ENCODE results near the gene IL27RA.
"Not testable (repeated sequence)": the region's sequence is repeated elsewhere in the genome, so short reads cannot be mapped to it uniquely, and the experiment has no call there.

Gene IL27RA

GRCh38 chr19:14006766-14007562, 24.6 kb upstream of the IL27RA start:
- Mint-ChIP-seq H3K4me3 (peak overlapping the region; percentile 90), H3K27ac (peak overlapping the region; percentile 99), H3K9me3 (no peaks in the 10 kb centered on the region), H3K4me1 (ENCODE audit: low read depth) (peaks cover 37% of the 10 kb centered on the region), H3K27me3 (no peaks in the 10 kb centered on the region), H3K36me3 (ENCODE audit: low read depth) (peaks cover 8% of the 10 kb centered on the region)
- DNase-seq, result peak; percentile 90

- Mint-ChIP-seq H3K27ac (no peak overlapping the region), H3K4me3 (no peak overlapping the region), H3K36me3 (ENCODE audit: low read depth) (no peaks in the 10 kb centered on the region), H3K4me1 (ENCODE audit: low read depth) (peaks cover 4% of the 10 kb centered on the region), H3K9me3 (no peaks in the 10 kb centered on the region), H3K27me3 (no peaks in the 10 kb centered on the region)
- no peak for DNase-seq
Measured at GRCh38 chr19:14012378-14012915, 19.1 kb upstream of the IL27RA start.

GRCh38 chr19:14015524-14016035, 16.0 kb upstream of the IL27RA start:
- H3K27me3 Mint-ChIP-seq, result no peaks in the 10 kb centered on the region
- no peak overlapping the region for H3K27ac Mint-ChIP-seq
- no peaks in the 10 kb centered on the region for H3K36me3 Mint-ChIP-seq (ENCODE audit: low read depth)
- no peak for DNase-seq
- H3K4me1 Mint-ChIP-seq (ENCODE audit: low read depth), result peaks cover 6% of the 10 kb centered on the region
- no peak overlapping the region for H3K4me3 Mint-ChIP-seq
- no peaks in the 10 kb centered on the region for H3K9me3 Mint-ChIP-seq

GRCh38 chr19:14019100-14019499, 12.5 kb upstream of the IL27RA start:
- Mint-ChIP-seq H3K27ac (no peak overlapping the region), H3K4me1 (ENCODE audit: low read depth) (peaks cover 13% of the 10 kb centered on the region), H3K36me3 (ENCODE audit: low read depth) (no peaks in the 10 kb centered on the region), H3K9me3 (no peaks in the 10 kb centered on the region), H3K4me3 (no peak overlapping the region), H3K27me3 (no peaks in the 10 kb centered on the region)
- no peak for DNase-seq

GRCh38 chr19:14019739-14020138, 11.8 kb upstream of the IL27RA start:
- DNase-seq; H3K4me3 Mint-ChIP-seq; H3K36me3 Mint-ChIP-seq (ENCODE audit: low read depth); H3K27me3 Mint-ChIP-seq; H3K9me3 Mint-ChIP-seq; H3K27ac Mint-ChIP-seq: not testable (repeated sequence)
- peaks cover 13% of the 10 kb centered on the region for H3K4me1 Mint-ChIP-seq (ENCODE audit: low read depth)

GRCh38 chr19:14021474-14021873, 10.1 kb upstream of the IL27RA start:
- Mint-ChIP-seq H3K27me3 (no peaks in the 10 kb centered on the region), H3K9me3 (no peaks in the 10 kb centered on the region), H3K4me1 (ENCODE audit: low read depth) (peaks cover 12% of the 10 kb centered on the region), H3K27ac (no peak overlapping the region), H3K4me3 (no peak overlapping the region), H3K36me3 (ENCODE audit: low read depth) (no peaks in the 10 kb centered on the region)
- no peak for DNase-seq

GRCh38 chr19:14022469-14022868, 9.1 kb upstream of the IL27RA start:
- DNase-seq, result no peak
- H3K4me3 Mint-ChIP-seq, result no peak overlapping the region
- no peaks in the 10 kb centered on the region for H3K9me3 Mint-ChIP-seq
- H3K4me1 Mint-ChIP-seq (ENCODE audit: low read depth), result peaks cover 13% of the 10 kb centered on the region
- no peak overlapping the region for H3K27ac Mint-ChIP-seq
- no peaks in the 10 kb centered on the region for H3K27me3 Mint-ChIP-seq
- H3K36me3 Mint-ChIP-seq (ENCODE audit: low read depth), result no peaks in the 10 kb centered on the region

- Mint-ChIP-seq H3K27ac (no peak overlapping the region), H3K27me3 (no peaks in the 10 kb centered on the region), H3K4me1 (ENCODE audit: low read depth) (peaks cover 13% of the 10 kb centered on the region), H3K9me3 (no peaks in the 10 kb centered on the region), H3K4me3 (no peak overlapping the region), H3K36me3 (ENCODE audit: low read depth) (no peaks in the 10 kb centered on the region)
- no peak for DNase-seq
Measured at GRCh38 chr19:14023404-14024235, 7.9 kb upstream of the IL27RA start.

GRCh38 chr19:14026652-14027192, 4.8 kb upstream of the IL27RA start:
- not testable (repeated sequence) for H3K4me3 Mint-ChIP-seq; DNase-seq; H3K27me3 Mint-ChIP-seq; H3K27ac Mint-ChIP-seq; H3K36me3 Mint-ChIP-seq (ENCODE audit: low read depth); H3K9me3 Mint-ChIP-seq
- peaks cover 17% of the 10 kb centered on the region for H3K4me1 Mint-ChIP-seq (ENCODE audit: low read depth)

- H3K27me3 Mint-ChIP-seq, result no peaks in the 10 kb centered on the region
- H3K27ac Mint-ChIP-seq, result no peak within 1 kb of the TSS
- DNase-seq, result no peak
- H3K9me3 Mint-ChIP-seq, result no peaks in the 10 kb centered on the region
- peaks cover 22% of the 10 kb centered on the region for H3K4me1 Mint-ChIP-seq (ENCODE audit: low read depth)
- H3K4me3 Mint-ChIP-seq, result no peak within 1 kb of the TSS
- H3K36me3 Mint-ChIP-seq (ENCODE audit: low read depth), result peaks cover 9% of the 10 kb centered on the region
Measured at GRCh38 chr19:14027856-14028450, 3.6 kb upstream of the IL27RA start, which contains the start of gene RLN3. Gene RLN3, plus strand, starts transcription at chr19:14028148. Its CDS starts 57 bp downstream, at chr19:14028205.

- Mint-ChIP-seq H3K4me1 (ENCODE audit: low read depth) (peaks cover 18% of the 10 kb centered on the region), H3K9me3 (no peaks in the 10 kb centered on the region), H3K4me3 (no peak overlapping the region), H3K27ac (no peak overlapping the region), H3K36me3 (ENCODE audit: low read depth) (peaks cover 12% of the 10 kb centered on the region), H3K27me3 (no peaks in the 10 kb centered on the region)
- no peak for DNase-seq
Measured at GRCh38 chr19:14028901-14029300, 2.7 kb upstream of the IL27RA start.

- H3K4me1 Mint-ChIP-seq (ENCODE audit: low read depth), result peaks cover 21% of the 10 kb centered on the region
- H3K27me3 Mint-ChIP-seq, result no peaks in the 10 kb centered on the region
Measured at GRCh38 chr19:14030997-14031718, 404 bp upstream of the IL27RA start.

GRCh38 chr19:14033946-14034345, 2.4 kb downstream of the IL27RA start:
- H3K4me1 Mint-ChIP-seq (ENCODE audit: low read depth), result peaks cover 20% of the 10 kb centered on the region
- H3K4me3 Mint-ChIP-seq, result peak overlapping the region; percentile 38
- no peaks in the 10 kb centered on the region for H3K27me3 Mint-ChIP-seq
- H3K27ac Mint-ChIP-seq, result peak overlapping the region; percentile 73
- no peak for DNase-seq
- no peaks in the 10 kb centered on the region for H3K9me3 Mint-ChIP-seq
- H3K36me3 Mint-ChIP-seq (ENCODE audit: low read depth), result peaks cover 53% of the 10 kb centered on the region

More at GRCh38 chr19:14030997-14031718, 404 bp upstream of the IL27RA start:
- Mint-ChIP-seq H3K27ac (peak overlapping the region; percentile 75), H3K4me3 (peak overlapping the region; percentile 93), H3K9me3 (no peaks in the 10 kb centered on the region), H3K36me3 (ENCODE audit: low read depth) (peaks cover 26% of the 10 kb centered on the region)
- DNase-seq, result no peak
